HCT116 (cell line): ENCODE measurements around the gene USP43.

Experiments used
- EZH2 ChIP-seq: fragments of 200-600 bp; sonication (generic); IDR thresholded peaks from 2 replicates; pipeline ENCODE4 v1.6.1; 2017; ENCODE audit warnings: antibody characterized with exemption, mixed run types
- EZH2phosphoT487 ChIP-seq: fragments of 200-600 bp; IDR thresholded peaks from 2 replicates; pipeline ENCODE4 v1.6.1; 2018; ENCODE audit warnings: antibody characterized with exemption, borderline replicate concordance
- JUND ChIP-seq: IDR thresholded peaks from 2 replicates; pipeline ENCODE4 v1.6.1; 2012
- POLR2A ChIP-seq: IDR thresholded peaks from 2 replicates; pipeline ENCODE4 v1.7.0; 2011; ENCODE audit warnings: borderline replicate concordance; ENCODE audit not compliant: insufficient read depth, insufficient read length; ENCODE audit errors: extremely low read depth
- POLR2AphosphoS5 ChIP-seq: IDR thresholded peaks from 2 replicates; pipeline ENCODE4 v1.6.1; 2011; ENCODE audit warnings: mild to moderate bottlenecking, low read depth, low read length, moderate library complexity
- YY1 ChIP-seq: IDR thresholded peaks from 2 replicates; pipeline ENCODE4 v1.6.1; 2011; ENCODE audit warnings: low read length, low read depth, moderate library complexity, mild to moderate bottlenecking; ENCODE audit not compliant: insufficient replicate concordance; ENCODE audit errors: extremely low read depth
- TF ChIP-seq, protein P1 (sequence below), 3 experiments: fragments of 200-600 bp in 1 of 3; sonication (generic) in 1 of 3; IDR thresholded peaks in 2 of 3; conservative IDR thresholded peaks in 1 of 3; 2 replicates each; pipeline ENCODE4 v1.5.1; 2012 to 2017; ENCODE audit warnings: low read depth in 2 of 3, low read length in 2 of 3, antibody characterized with exemption in 1 of 3, borderline replicate concordance in 1 of 3, control low read depth in 1 of 3, mild to moderate bottlenecking in 1 of 3, mixed read lengths in 1 of 3, mixed run types in 1 of 3, moderate library complexity in 1 of 3; ENCODE audit not compliant: insufficient read depth in 1 of 3
- TF ChIP-seq, protein P2 (sequence below): IDR thresholded peaks from 2 replicates; pipeline ENCODE4 v1.6.1; 2012
- TF ChIP-seq, protein P3 (sequence below): IDR thresholded peaks from 2 replicates; pipeline ENCODE4 v1.6.1; 2012
- TF ChIP-seq, protein P4 (sequence below): IDR thresholded peaks from 2 replicates; pipeline ENCODE4 v1.6.1; 2012; ENCODE audit warnings: low read depth

DNA sequence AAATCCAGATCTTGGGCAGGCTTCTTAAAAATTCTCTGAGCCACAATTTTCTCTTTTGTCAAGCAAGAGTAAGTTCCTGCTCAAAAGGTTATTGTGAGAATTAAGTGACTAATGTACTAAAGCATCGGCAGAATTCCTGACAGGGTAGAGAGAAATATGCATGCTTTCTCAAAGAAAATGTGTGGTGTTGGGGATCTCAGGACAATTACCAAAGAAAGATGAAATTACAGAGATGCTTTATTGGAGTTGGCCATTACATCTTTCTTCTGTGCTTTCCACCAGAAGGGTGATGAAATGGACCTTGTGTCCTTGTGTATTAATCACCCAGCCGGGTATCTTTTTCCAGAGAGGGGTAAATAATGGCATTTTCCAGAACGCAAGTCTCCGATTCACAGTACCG lies 1.7 kb upstream of the USP43 start:
- no peak for TF ChIP-seq POLR2A
- TF ChIP-seq, protein P1, sequence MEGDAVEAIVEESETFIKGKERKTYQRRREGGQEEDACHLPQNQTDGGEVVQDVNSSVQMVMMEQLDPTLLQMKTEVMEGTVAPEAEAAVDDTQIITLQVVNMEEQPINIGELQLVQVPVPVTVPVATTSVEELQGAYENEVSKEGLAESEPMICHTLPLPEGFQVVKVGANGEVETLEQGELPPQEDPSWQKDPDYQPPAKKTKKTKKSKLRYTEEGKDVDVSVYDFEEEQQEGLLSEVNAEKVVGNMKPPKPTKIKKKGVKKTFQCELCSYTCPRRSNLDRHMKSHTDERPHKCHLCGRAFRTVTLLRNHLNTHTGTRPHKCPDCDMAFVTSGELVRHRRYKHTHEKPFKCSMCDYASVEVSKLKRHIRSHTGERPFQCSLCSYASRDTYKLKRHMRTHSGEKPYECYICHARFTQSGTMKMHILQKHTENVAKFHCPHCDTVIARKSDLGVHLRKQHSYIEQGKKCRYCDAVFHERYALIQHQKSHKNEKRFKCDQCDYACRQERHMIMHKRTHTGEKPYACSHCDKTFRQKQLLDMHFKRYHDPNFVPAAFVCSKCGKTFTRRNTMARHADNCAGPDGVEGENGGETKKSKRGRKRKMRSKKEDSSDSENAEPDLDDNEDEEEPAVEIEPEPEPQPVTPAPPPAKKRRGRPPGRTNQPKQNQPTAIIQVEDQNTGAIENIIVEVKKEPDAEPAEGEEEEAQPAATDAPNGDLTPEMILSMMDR (IDR thresholded peaks at IDR 0.05 in 2 of 3, conservative IDR thresholded peaks at IDR 0.05 in 1 of 3; ENCODE audit: borderline replicate concordance in 1 of 3, insufficient read depth in 1 of 3, low read depth in 2 of 3, low read length in 2 of 3): no peak
- no peak for TF ChIP-seq POLR2AphosphoS5
- TF ChIP-seq, protein P2, sequence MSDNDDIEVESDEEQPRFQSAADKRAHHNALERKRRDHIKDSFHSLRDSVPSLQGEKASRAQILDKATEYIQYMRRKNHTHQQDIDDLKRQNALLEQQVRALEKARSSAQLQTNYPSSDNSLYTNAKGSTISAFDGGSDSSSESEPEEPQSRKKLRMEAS: no peak
- TF ChIP-seq EZH2: no peak
- TF ChIP-seq, protein P3, sequence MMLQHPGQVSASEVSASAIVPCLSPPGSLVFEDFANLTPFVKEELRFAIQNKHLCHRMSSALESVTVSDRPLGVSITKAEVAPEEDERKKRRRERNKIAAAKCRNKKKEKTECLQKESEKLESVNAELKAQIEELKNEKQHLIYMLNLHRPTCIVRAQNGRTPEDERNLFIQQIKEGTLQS: no peak
- TF ChIP-seq, protein P4, sequence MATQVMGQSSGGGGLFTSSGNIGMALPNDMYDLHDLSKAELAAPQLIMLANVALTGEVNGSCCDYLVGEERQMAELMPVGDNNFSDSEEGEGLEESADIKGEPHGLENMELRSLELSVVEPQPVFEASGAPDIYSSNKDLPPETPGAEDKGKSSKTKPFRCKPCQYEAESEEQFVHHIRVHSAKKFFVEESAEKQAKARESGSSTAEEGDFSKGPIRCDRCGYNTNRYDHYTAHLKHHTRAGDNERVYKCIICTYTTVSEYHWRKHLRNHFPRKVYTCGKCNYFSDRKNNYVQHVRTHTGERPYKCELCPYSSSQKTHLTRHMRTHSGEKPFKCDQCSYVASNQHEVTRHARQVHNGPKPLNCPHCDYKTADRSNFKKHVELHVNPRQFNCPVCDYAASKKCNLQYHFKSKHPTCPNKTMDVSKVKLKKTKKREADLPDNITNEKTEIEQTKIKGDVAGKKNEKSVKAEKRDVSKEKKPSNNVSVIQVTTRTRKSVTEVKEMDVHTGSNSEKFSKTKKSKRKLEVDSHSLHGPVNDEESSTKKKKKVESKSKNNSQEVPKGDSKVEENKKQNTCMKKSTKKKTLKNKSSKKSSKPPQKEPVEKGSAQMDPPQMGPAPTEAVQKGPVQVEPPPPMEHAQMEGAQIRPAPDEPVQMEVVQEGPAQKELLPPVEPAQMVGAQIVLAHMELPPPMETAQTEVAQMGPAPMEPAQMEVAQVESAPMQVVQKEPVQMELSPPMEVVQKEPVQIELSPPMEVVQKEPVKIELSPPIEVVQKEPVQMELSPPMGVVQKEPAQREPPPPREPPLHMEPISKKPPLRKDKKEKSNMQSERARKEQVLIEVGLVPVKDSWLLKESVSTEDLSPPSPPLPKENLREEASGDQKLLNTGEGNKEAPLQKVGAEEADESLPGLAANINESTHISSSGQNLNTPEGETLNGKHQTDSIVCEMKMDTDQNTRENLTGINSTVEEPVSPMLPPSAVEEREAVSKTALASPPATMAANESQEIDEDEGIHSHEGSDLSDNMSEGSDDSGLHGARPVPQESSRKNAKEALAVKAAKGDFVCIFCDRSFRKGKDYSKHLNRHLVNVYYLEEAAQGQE: no peak
- TF ChIP-seq JUND: no peak
- TF ChIP-seq EZH2phosphoT487: no peak
- no peak for TF ChIP-seq YY1
